Measurements from ENCODE around the gene EIF4A2. TPM values are rescaled to one million over a fixed set of nuclear protein-coding genes. Genes with fewer than 3 reads are reported as not detected.

The EIF4A2 gene
- total RNA-seq, 1 experiment from 2014 or later: 219 TPM

- peaks cover 49% of the 10 kb centered on the region for H3K4me1 ChIP-seq (ENCODE audit: control insufficient read depth, insufficient read depth, low read length)
- peaks cover 62% of the 10 kb centered on the region for H3K36me3 ChIP-seq (ENCODE audit: control insufficient read depth, insufficient read depth, low read length)
- BruUV-seq (replicated peaks): no TSS peak
- H3K27me3 ChIP-seq (ENCODE audit: control insufficient read depth, insufficient read depth, low read length): no peaks in the 10 kb centered on the region
- intact Hi-C loops (cut with micrococcal nuclease; ENCODE audit: unreplicated experiment): no loop called here
- H3K9me3 ChIP-seq (ENCODE audit: control insufficient read depth, insufficient read depth, low read depth, low read length): no peaks in the 10 kb centered on the region
- TF ChIP-seq REST (IDR thresholded peaks at IDR 0.05; ENCODE audit: insufficient read depth in 1 of 2, low read depth in 2 of 2, low read length in 1 of 2) (no peak), TCF7L2 (IDR thresholded peaks at IDR 0.05; ENCODE audit: low read depth, low read length) (no peak), SIN3A (IDR thresholded peaks at IDR 0.05; ENCODE audit: borderline replicate concordance, insufficient read depth, low read depth, low read length) (no peak), POLR2AphosphoS5 (IDR thresholded peaks at IDR 0.05; ENCODE audit: low read depth, low read length) (no peak)
- TF ChIP-seq, protein P1, sequence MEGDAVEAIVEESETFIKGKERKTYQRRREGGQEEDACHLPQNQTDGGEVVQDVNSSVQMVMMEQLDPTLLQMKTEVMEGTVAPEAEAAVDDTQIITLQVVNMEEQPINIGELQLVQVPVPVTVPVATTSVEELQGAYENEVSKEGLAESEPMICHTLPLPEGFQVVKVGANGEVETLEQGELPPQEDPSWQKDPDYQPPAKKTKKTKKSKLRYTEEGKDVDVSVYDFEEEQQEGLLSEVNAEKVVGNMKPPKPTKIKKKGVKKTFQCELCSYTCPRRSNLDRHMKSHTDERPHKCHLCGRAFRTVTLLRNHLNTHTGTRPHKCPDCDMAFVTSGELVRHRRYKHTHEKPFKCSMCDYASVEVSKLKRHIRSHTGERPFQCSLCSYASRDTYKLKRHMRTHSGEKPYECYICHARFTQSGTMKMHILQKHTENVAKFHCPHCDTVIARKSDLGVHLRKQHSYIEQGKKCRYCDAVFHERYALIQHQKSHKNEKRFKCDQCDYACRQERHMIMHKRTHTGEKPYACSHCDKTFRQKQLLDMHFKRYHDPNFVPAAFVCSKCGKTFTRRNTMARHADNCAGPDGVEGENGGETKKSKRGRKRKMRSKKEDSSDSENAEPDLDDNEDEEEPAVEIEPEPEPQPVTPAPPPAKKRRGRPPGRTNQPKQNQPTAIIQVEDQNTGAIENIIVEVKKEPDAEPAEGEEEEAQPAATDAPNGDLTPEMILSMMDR (IDR thresholded peaks at IDR 0.05): no peak
- DNase-seq (ENCODE audit: low read depth, low spot score) (no peak), ATAC-seq (no peak)
- CTCF ChIA-PET: no interaction called here
- H3K4me3 ChIP-seq (ENCODE audit: low read depth in 2 of 2, low read length in 2 of 2): peak overlapping the region; percentile 96 to 97
- POLR2A ChIA-PET: interaction anchor here (0.6 to 0.7 kb wide), 2 partner anchors 319 to 445 kb away, joined by 3 to 5 read pairs; no protein-coding TSS in a partner anchor
- H3K27ac ChIP-seq (ENCODE audit: low read length): peak overlapping the region; percentile 100
- in situ Hi-C loops (cut with HindIII; ENCODE audit: low pct_unique_long_range_greater_than_20kb, low sequenced_read_pairs): no loop called here
Observed at GRCh38 chr3:186787642-186788481, 4.5 kb downstream of the EIF4A2 start.

DNA sequence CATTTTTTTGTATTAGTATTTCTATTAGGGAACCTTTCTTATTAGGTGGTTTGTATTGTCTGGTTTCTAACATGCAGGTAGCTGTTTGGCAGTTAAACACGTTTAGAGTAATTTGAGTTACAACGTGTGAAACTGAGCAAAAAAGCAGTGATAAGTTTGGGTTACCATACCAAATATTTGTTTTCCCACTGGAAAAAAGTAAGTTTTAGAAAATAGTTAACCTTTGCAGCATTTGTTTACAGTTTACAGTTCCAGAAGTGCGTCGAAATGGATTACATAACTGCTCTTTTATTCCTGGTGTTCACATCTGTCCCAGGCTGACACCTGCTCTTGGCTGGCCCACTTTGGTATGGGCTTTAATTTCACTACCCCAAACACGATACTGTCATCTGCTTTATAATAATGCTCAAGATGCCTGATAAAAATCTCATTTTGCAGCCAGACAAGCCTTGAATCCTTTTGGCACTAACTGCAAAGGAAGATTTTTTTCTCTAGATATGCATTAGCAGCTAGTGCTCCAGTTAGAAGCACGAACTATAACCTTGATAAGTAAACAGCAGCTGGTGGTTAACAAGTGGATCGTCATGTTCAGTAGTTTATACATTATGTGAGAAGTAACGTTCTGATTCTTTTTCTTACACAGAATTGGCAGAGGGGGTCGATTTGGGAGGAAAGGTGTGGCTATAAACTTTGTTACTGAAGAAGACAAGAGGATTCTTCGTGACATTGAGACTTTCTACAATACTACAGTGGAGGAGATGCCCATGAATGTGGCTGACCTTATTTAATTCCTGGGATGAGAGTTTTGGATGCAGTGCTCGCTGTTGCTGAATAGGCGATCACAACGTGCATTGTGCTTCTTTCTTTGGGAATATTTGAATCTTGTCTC, 5.3 kb downstream of the EIF4A2 start:
- Histone ChIP-seq H3K9me3 (ENCODE audit: control insufficient read depth, insufficient read depth, low read depth, low read length) (no peaks in the 10 kb centered on the region), H3K27me3 (ENCODE audit: control insufficient read depth, insufficient read depth, low read length) (no peaks in the 10 kb centered on the region), H3K4me1 (ENCODE audit: control insufficient read depth, insufficient read depth, low read length) (peaks cover 49% of the 10 kb centered on the region), H3K27ac (ENCODE audit: low read length) (peak overlapping the region; percentile 100), H3K4me3 (ENCODE audit: low read depth in 2 of 2, low read length in 2 of 2) (no peak overlapping the region; a peak in 1 of 4 replicates), H3K36me3 (ENCODE audit: control insufficient read depth, insufficient read depth, low read length) (peaks cover 59% of the 10 kb centered on the region)
- intact Hi-C loops (cut with micrococcal nuclease; ENCODE audit: unreplicated experiment) (no loop called here), in situ Hi-C loops (cut with HindIII; ENCODE audit: low pct_unique_long_range_greater_than_20kb, low sequenced_read_pairs) (no loop called here)
- ChIA-PET CTCF (no interaction called here), POLR2A (interaction anchor here (0.6 to 0.7 kb wide), 2 partner anchors 320 to 446 kb away, joined by 3 to 5 read pairs; no protein-coding TSS in a partner anchor)
- BruUV-seq (replicated peaks): no TSS peak
- ATAC-seq (no peak), DNase-seq (ENCODE audit: low read depth, low spot score) (no peak)
- TF ChIP-seq, protein P1 (IDR thresholded peaks at IDR 0.05): no peak

All from Panc1 (cell line).